Neural cell (in vitro differentiated cells): ENCODE results near the gene ITPRID2. TPM values are rescaled to one million over a fixed set of nuclear protein-coding genes. Genes with fewer than 3 reads are reported as not detected.

Experiments used
- H2AFZ ChIP-seq: fragments of 200-600, 300-800 bp; sonication (generic), shearing (Covaris generic); 2 replicates; pipeline ENCODE4 v1.6.0; 2014; ENCODE audit warnings: low read depth, mild to moderate bottlenecking, antibody characterized with exemption, low read length, moderate library complexity
- H3F3A ChIP-seq: fragments of 200-600 bp; shearing (Covaris generic); 2 replicates; pipeline ENCODE4 v1.6.1; 2016; ENCODE audit warnings: mild to moderate bottlenecking, moderate library complexity, mixed read lengths, antibody characterized with exemption, low read length; ENCODE audit not compliant: insufficient read depth, poor library complexity, severe bottlenecking
- H3K27ac ChIP-seq: fragments of 200-600, 300-800 bp; sonication (generic), shearing (Covaris generic); 2 replicates; pipeline ENCODE4 v1.5.1; 2014; ENCODE audit warnings: mild to moderate bottlenecking, low read length, moderate library complexity
- H3K27me3 ChIP-seq: fragments of 300-800, 200-600 bp; sonication (generic), shearing (Covaris generic); 2 replicates; pipeline ENCODE4 v1.6.0; 2014; ENCODE audit warnings: mild to moderate bottlenecking, low read depth, low read length, moderate library complexity; ENCODE audit not compliant: insufficient read depth
- H3K36me3 ChIP-seq: fragments of 300-800, 200-600 bp; sonication (generic), shearing (Covaris generic); 2 replicates; pipeline ENCODE4 v1.5.1; 2014; ENCODE audit warnings: mild to moderate bottlenecking, antibody characterized with exemption, low read length, moderate library complexity; ENCODE audit not compliant: insufficient read depth
- H3K4me2 ChIP-seq: fragments of 300-800, 200-600 bp; sonication (generic), shearing (Covaris generic); 2 replicates; pipeline ENCODE4 v1.6.0; 2014; ENCODE audit warnings: mild to moderate bottlenecking, low read length
- H3K4me3 ChIP-seq: fragments of 300-800, 200-600 bp; sonication (generic), shearing (Covaris generic); 2 replicates; pipeline ENCODE4 v1.5.1; 2014; ENCODE audit warnings: mild to moderate bottlenecking, low read length, moderate library complexity
- H3K79me2 ChIP-seq: fragments of 200-600 bp; shearing (Covaris generic); replicated peaks from 2 replicates; pipeline ENCODE4 v1.6.0; 2014; ENCODE audit warnings: mild to moderate bottlenecking, low read length, moderate library complexity; ENCODE audit not compliant: insufficient read depth
- H3K9ac ChIP-seq: fragments of 300-800, 200-600 bp; sonication (generic), shearing (Covaris generic); 2 replicates; pipeline ENCODE4 v1.6.1; 2016; ENCODE audit warnings: mild to moderate bottlenecking, low read length, mixed read lengths
- H3K9me2 ChIP-seq: fragments of 200-600 bp; shearing (Covaris generic); 2 replicates; pipeline ENCODE4 v1.6.1; 2016; ENCODE audit warnings: mild to moderate bottlenecking, low read length, mixed read lengths; ENCODE audit not compliant: insufficient read depth
- H3K9me3 ChIP-seq: fragments of 200-600, 300-800 bp; sonication (generic), shearing (Covaris generic); 2 replicates; pipeline ENCODE4 v1.6.1; 2016; ENCODE audit warnings: mild to moderate bottlenecking, mixed run types, low read length, moderate library complexity, mixed read lengths
- H4K20me1 ChIP-seq: fragments of 200-600 bp; shearing (Covaris generic); 2 replicates; pipeline ENCODE4 v1.6.1; 2016; ENCODE audit warnings: mild to moderate bottlenecking, mixed run types; ENCODE audit not compliant: insufficient read depth
- EP300 ChIP-seq: fragments of 450-650 bp; conservative IDR thresholded peaks from 2 replicates; pipeline ENCODE4 v1.6.1; 2014; ENCODE audit warnings: antibody characterized with exemption, mild to moderate bottlenecking, moderate library complexity; ENCODE audit not compliant: poor library complexity, severe bottlenecking
- EZH2 ChIP-seq: fragments of 200-600, 300-800 bp; shearing (Covaris generic), sonication (generic); IDR thresholded peaks from 2 replicates; pipeline ENCODE4 v1.6.1; 2014; ENCODE audit warnings: antibody characterized with exemption, low read length, borderline replicate concordance, mild to moderate bottlenecking; ENCODE audit not compliant: insufficient read depth, poor library complexity, severe bottlenecking
- MXI1 ChIP-seq: fragments of 450-650 bp; conservative IDR thresholded peaks from 2 replicates; pipeline ENCODE4 v1.6.1; 2014; ENCODE audit warnings: antibody characterized with exemption, mild to moderate bottlenecking; ENCODE audit not compliant: poor library complexity, severe bottlenecking
- POLR2AphosphoS5 ChIP-seq: IDR thresholded peaks from 2 replicates; pipeline ENCODE4 v1.6.1; 2012
- RAD21 ChIP-seq: fragments of 450-650 bp; conservative IDR thresholded peaks from 2 replicates; pipeline ENCODE4 v1.6.1; 2014; ENCODE audit warnings: antibody characterized with exemption, mild to moderate bottlenecking, moderate library complexity
- SMC3 ChIP-seq: fragments of 450-650 bp; conservative IDR thresholded peaks from 2 replicates; pipeline ENCODE4 v1.6.1; 2014; ENCODE audit warnings: antibody characterized with exemption, mild to moderate bottlenecking, moderate library complexity; ENCODE audit not compliant: poor library complexity
- TAF1 ChIP-seq: IDR thresholded peaks from 2 replicates; pipeline ENCODE4 v1.6.1; 2012; ENCODE audit warnings: low read depth
- polyA plus RNA-seq: library from polyadenylated mRNA; depleted of rRNA; stranded (reverse); fragments of >200 nt; gene quantifications from 2 replicates; pipeline ENCODE4 v1.2.3, GENCODE V29; 2014
- TF ChIP-seq, protein P1 (sequence below): IDR thresholded peaks from 2 replicates; pipeline ENCODE4 v1.6.1; 2012; ENCODE audit warnings: borderline replicate concordance
- TF ChIP-seq, protein P2 (sequence below): fragments of 450-650 bp; IDR thresholded peaks from 2 replicates; pipeline ENCODE4 v1.5.1; 2014; ENCODE audit warnings: antibody characterized with exemption, mild to moderate bottlenecking, moderate library complexity; ENCODE audit not compliant: poor library complexity, severe bottlenecking

The ITPRID2 gene
- polyA plus RNA-seq, 1 donor from 2014 or later: 42.0 TPM

DNA sequence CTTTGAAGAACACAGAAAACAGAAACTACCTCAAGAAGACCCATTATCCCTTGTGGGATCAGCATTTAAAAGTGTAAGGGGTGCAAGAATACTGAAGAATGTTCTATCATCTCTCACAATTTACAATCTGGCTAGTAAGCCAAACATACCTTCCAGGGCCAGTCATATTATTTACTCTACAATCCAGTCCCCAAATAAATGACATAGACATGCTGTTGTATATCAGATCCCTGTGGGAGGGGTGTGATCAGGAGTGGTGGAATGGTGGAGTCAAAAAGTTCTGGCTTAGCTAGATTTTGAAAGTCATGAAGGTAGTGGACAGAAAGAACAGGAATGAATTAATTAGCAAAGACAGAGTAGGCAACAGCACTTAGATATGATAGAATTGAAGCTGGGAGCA is 1.8 kb upstream of the ITPRID2 start:
- TF ChIP-seq RAD21: no peak
- TF ChIP-seq TAF1: no peak
- TF ChIP-seq POLR2AphosphoS5: no peak
- no peak for TF ChIP-seq SMC3
- TF ChIP-seq, protein P1, sequence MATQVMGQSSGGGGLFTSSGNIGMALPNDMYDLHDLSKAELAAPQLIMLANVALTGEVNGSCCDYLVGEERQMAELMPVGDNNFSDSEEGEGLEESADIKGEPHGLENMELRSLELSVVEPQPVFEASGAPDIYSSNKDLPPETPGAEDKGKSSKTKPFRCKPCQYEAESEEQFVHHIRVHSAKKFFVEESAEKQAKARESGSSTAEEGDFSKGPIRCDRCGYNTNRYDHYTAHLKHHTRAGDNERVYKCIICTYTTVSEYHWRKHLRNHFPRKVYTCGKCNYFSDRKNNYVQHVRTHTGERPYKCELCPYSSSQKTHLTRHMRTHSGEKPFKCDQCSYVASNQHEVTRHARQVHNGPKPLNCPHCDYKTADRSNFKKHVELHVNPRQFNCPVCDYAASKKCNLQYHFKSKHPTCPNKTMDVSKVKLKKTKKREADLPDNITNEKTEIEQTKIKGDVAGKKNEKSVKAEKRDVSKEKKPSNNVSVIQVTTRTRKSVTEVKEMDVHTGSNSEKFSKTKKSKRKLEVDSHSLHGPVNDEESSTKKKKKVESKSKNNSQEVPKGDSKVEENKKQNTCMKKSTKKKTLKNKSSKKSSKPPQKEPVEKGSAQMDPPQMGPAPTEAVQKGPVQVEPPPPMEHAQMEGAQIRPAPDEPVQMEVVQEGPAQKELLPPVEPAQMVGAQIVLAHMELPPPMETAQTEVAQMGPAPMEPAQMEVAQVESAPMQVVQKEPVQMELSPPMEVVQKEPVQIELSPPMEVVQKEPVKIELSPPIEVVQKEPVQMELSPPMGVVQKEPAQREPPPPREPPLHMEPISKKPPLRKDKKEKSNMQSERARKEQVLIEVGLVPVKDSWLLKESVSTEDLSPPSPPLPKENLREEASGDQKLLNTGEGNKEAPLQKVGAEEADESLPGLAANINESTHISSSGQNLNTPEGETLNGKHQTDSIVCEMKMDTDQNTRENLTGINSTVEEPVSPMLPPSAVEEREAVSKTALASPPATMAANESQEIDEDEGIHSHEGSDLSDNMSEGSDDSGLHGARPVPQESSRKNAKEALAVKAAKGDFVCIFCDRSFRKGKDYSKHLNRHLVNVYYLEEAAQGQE: no peak
- TF ChIP-seq, protein P2, sequence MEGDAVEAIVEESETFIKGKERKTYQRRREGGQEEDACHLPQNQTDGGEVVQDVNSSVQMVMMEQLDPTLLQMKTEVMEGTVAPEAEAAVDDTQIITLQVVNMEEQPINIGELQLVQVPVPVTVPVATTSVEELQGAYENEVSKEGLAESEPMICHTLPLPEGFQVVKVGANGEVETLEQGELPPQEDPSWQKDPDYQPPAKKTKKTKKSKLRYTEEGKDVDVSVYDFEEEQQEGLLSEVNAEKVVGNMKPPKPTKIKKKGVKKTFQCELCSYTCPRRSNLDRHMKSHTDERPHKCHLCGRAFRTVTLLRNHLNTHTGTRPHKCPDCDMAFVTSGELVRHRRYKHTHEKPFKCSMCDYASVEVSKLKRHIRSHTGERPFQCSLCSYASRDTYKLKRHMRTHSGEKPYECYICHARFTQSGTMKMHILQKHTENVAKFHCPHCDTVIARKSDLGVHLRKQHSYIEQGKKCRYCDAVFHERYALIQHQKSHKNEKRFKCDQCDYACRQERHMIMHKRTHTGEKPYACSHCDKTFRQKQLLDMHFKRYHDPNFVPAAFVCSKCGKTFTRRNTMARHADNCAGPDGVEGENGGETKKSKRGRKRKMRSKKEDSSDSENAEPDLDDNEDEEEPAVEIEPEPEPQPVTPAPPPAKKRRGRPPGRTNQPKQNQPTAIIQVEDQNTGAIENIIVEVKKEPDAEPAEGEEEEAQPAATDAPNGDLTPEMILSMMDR: no peak
- TF ChIP-seq MXI1: no peak
- TF ChIP-seq EZH2: no peak
- TF ChIP-seq EP300: no peak
- Histone ChIP-seq H3K4me3 (no peak overlapping the region), H3K9ac (no peak overlapping the region), H2AFZ (no peak overlapping the region), H3K9me2 (no peaks in the 10 kb centered on the region), H3K36me3 (no peaks in the 10 kb centered on the region), H3K4me2 (no peak overlapping the region), H3K79me2 (peaks cover 3% of the 10 kb centered on the region), H4K20me1 (no peaks in the 10 kb centered on the region), H3F3A (no peaks in the 10 kb centered on the region), H3K9me3 (no peaks in the 10 kb centered on the region), H3K27me3 (no peaks in the 10 kb centered on the region), H3K27ac (no peak overlapping the region)

DNA sequence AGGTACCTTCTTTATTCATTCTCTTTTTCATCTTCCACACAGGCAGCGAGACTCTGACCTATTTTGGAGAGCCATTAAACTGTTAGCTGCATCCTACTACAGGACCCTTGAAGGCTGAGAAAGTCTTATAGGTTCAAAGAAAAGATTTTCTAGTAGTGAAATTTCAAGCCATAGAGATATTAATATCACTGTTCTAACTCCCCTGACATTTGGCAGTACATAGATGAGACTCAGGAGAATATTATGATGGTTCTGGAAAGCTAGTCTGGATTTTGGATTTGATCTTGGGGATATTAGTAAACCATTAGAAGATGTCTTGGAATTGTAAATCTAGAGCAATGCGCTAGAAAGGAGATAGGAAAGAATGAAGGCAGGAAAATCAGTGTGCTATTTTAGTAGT is 1.3 kb upstream of the ITPRID2 start:
- Histone ChIP-seq H3K4me3 (no peak overlapping the region), H3K27me3 (no peaks in the 10 kb centered on the region), H3K9ac (no peak overlapping the region), H3K36me3 (no peaks in the 10 kb centered on the region), H3K79me2 (peaks cover 3% of the 10 kb centered on the region), H4K20me1 (no peaks in the 10 kb centered on the region), H3K9me2 (no peaks in the 10 kb centered on the region), H3K9me3 (no peaks in the 10 kb centered on the region), H3K27ac (no peak overlapping the region), H2AFZ (no peak overlapping the region), H3K4me2 (no peak overlapping the region), H3F3A (no peaks in the 10 kb centered on the region)
- TF ChIP-seq, protein P2: no peak
- no peak for TF ChIP-seq POLR2AphosphoS5
- no peak for TF ChIP-seq RAD21
- no peak for TF ChIP-seq TAF1
